AG09309 (cell line): ENCODE measurements around the gene EIF4EBP2.

ENCODE experiments used
- DNase-seq: peaks from one replicate; pipeline ENCODE4 v3.0.0-alpha.2; 2010; ENCODE audit warnings: low read depth
- H3K4me3 ChIP-seq: 2 replicates; pipeline ENCODE4 v1.5.1; 2011; ENCODE audit warnings: mild to moderate bottlenecking, low read depth, low read length, moderate library complexity; ENCODE audit not compliant: control insufficient read depth
- CTCF ChIP-seq: IDR thresholded peaks from 2 replicates; pipeline ENCODE4 v1.5.1; 2011; ENCODE audit warnings: mild to moderate bottlenecking, low read depth, low read length, inconsistent platforms; ENCODE audit not compliant: insufficient read depth, control insufficient read depth; ENCODE audit errors: missing control alignments

EIF4EBP2 gene

GRCh38 chr10:70412356-70412755, 8.4 kb downstream of the EIF4EBP2 start:
- no peak for DNase-seq
- no peak overlapping the region for H3K4me3 ChIP-seq
- TF ChIP-seq CTCF, result no peak

DNA sequence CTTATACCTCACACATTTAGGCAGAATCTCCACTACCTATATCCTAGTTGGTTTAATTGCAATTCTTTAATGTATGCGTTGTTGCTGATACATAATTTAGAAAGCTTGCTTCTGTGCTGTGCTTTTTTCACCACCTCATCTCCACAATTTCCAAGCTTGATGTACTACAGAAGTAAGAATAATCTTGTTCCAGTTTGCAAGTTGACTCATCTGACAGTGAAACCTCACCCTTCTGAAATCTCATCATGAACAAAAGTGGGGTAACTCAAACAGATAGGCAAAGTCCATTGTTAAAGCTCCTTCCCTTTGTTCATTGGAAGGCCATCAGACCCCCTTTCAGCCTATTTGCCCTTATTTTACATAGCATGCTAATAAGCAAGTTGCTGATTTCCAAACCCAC, 13.6 kb downstream of the EIF4EBP2 start:
- no peak for TF ChIP-seq CTCF
- H3K4me3 ChIP-seq, result no peak overlapping the region
- DNase-seq, result no peak

DNA sequence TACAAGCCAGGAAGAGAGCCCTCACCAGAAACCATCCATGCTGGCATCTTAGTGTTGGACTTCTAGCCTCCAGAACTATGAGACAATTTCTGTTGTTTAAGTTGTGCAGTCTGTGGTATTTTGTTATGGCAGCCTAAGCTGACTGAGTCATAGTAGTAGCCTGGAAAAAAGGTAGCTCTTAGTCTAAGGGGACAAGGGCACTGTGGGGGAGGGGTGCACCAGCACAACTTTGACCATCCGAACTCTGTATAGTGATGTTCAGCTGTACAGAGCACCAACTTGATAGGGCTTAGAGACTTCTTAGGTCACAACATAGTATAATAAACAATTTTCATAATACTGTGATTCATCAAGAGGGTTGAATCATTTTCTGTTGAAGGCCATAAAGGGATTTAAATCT, 14.3 kb downstream of the EIF4EBP2 start:
- H3K4me3 ChIP-seq, result no peak overlapping the region
- no peak for TF ChIP-seq CTCF
- DNase-seq, result no peak

DNA sequence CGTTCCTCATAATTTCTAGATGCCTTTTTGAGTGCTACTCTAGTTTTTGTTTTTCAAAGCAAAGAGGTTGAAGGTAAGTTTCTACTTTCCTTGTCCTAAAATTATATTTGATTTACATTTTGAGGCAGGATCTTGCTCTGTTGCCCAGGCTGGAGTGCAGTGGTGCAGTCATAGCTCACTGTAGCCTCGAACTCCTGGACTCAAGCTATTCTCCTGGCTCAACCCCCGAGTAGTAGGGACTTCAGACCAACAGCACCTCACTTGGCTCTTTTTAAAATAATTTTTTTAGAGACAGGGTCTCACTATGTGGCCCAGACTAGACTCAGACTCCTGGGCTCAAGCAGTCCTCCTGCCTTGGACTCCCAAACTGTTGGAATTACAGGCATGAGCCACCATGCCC, 14.8 kb downstream of the EIF4EBP2 start:
- no peak for DNase-seq
- TF ChIP-seq CTCF, result no peak
- no peak overlapping the region for H3K4me3 ChIP-seq

- H3K4me3 ChIP-seq, result no peak overlapping the region
- TF ChIP-seq CTCF, result no peak
- no peak for DNase-seq
Measured at GRCh38 chr10:70424320-70424719, 20.4 kb downstream of the EIF4EBP2 start.

GRCh38 chr10:70425096-70425495, 21.2 kb downstream of the EIF4EBP2 start:
- TF ChIP-seq CTCF, result no peak
- no peak overlapping the region for H3K4me3 ChIP-seq
- no peak for DNase-seq

DNA sequence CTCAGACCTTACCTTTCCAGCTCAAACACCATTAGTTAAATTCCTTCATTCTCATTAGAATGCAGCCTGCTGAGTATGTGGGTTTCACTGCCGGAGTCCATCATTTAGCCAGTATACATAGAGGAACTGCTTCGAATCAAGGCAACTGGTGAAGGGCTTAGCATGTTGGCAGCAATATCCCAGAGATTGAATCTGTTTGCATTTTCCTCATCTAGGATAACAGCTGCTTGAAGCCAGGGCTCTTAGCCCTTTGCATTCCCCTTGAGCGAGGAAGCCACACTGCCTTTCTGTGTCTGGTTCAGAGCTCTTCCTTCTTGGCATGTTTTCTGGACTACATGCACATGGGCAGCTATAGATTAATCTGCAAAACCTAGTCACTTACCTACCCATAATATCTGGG, 22.9 kb downstream of the EIF4EBP2 start:
- no peak overlapping the region for H3K4me3 ChIP-seq
- no peak for DNase-seq
- TF ChIP-seq CTCF, result no peak
